ENCODE data around the gene TAF4B.

DNA sequence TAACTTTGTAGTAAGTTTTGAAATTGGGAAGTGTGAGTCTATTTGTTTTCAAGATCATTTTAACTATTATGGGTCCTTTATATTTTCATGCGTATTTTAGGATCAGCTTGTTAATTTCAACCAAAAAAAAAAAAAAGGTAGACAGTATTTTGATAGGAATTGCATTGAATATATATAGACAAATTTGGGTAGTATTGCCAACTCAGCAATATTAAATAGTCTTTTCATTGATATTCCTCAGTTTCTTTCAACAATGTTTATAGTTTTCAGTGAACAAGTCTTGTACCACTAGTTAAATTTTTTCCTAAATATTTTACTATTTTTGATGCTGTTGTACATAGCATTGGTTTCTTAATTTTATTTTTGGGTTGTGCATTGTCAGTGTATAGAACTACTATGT lies 149.9 kb downstream of the TAF4B start:
- no peak for TF ChIP-seq CTCF (IDR thresholded peaks at IDR 0.05)
- TF ChIP-seq POLR2A (IDR thresholded peaks at IDR 0.05), result no peak
- no peak for TF ChIP-seq POLR2AphosphoS5 (IDR thresholded peaks at IDR 0.05)

Data from sigmoid colon (tissue), 4 donors.